Bronchial epithelial cell (primary cell): ENCODE measurements around the gene SCGB1A1. TPM values are rescaled to one million over a fixed set of nuclear protein-coding genes. Genes with fewer than 3 reads are reported as not detected.

ENCODE experiments used
- DNase-seq: peaks from one replicate; pipeline ENCODE4 v3.0.0-alpha.2; 2010; ENCODE audit warnings: low read depth
- FAIRE-seq: peaks from 2 replicates; lab custom pipeline; 2011; peaks lifted over from hg19 to GRCh38; lab: Jason Lieb, UNC
- H3K27me3 ChIP-seq: 2 replicates; pipeline ENCODE4 v1.5.1; 2011; ENCODE audit warnings: low read length; ENCODE audit not compliant: control insufficient read depth, insufficient read depth
- H3K36me3 ChIP-seq: 2 replicates; pipeline ENCODE4 v1.5.1; 2011; ENCODE audit warnings: low read length; ENCODE audit not compliant: control insufficient read depth, insufficient read depth
- H3K4me3 ChIP-seq: 2 replicates; pipeline ENCODE4 v1.5.1; 2011; ENCODE audit warnings: mild to moderate bottlenecking, low read depth, low read length, control low read depth
- CTCF ChIP-seq: IDR thresholded peaks from 2 replicates; pipeline ENCODE4 v1.5.1; 2011; ENCODE audit warnings: mild to moderate bottlenecking, moderate library complexity, low read length, control low read depth, inconsistent platforms; ENCODE audit not compliant: insufficient read depth, severe bottlenecking
- total RNA-seq: library from RNA; depleted of rRNA; stranded (reverse); fragments of >200 nt; gene quantifications from 2 replicates; pipeline ENCODE4 v1.2.1, GENCODE V29; 2014

The SCGB1A1 gene
- total RNA-seq, 1 donor from 2014 or later, result not detected

GRCh38 chr11:62399878-62400266 lies 19.0 kb upstream of the SCGB1A1 start:
- Histone ChIP-seq H3K4me3 (no peak overlapping the region), H3K36me3 (no peaks in the 10 kb centered on the region), H3K27me3 (no peaks in the 10 kb centered on the region)
- FAIRE-seq, result no peak
- TF ChIP-seq CTCF, result no peak
- no peak for DNase-seq

GRCh38 chr11:62400281-62400680 lies 18.6 kb upstream of the SCGB1A1 start:
- Histone ChIP-seq H3K36me3 (no peaks in the 10 kb centered on the region), H3K4me3 (no peak overlapping the region), H3K27me3 (no peaks in the 10 kb centered on the region)
- DNase-seq, result no peak
- no peak for TF ChIP-seq CTCF
- FAIRE-seq, result no peak

- Histone ChIP-seq H3K27me3 (no peaks in the 10 kb centered on the region), H3K36me3 (no peaks in the 10 kb centered on the region), H3K4me3 (no peak overlapping the region)
- TF ChIP-seq CTCF, result no peak
- no peak for FAIRE-seq
- DNase-seq, result no peak
These were observed 18.1 kb upstream of the SCGB1A1 start for GRCh38 chr11:62400760-62401159.

- H3K4me3 ChIP-seq, result no peak overlapping the region
- no peaks in the 10 kb centered on the region for H3K36me3 ChIP-seq
- no peaks in the 10 kb centered on the region for H3K27me3 ChIP-seq
- no peak for TF ChIP-seq CTCF
- FAIRE-seq, result no peak
- no peak for DNase-seq
These were observed 17.5 kb upstream of the SCGB1A1 start for GRCh38 chr11:62401356-62401755.

GRCh38 chr11:62401811-62402210 lies 17.0 kb upstream of the SCGB1A1 start:
- TF ChIP-seq CTCF, result no peak
- no peak overlapping the region for H3K4me3 ChIP-seq
- H3K27me3 ChIP-seq, result no peaks in the 10 kb centered on the region
- H3K36me3 ChIP-seq, result no peaks in the 10 kb centered on the region
- DNase-seq (no peak), FAIRE-seq (no peak)

- H3K4me3 ChIP-seq, result no peak overlapping the region
- no peak for TF ChIP-seq CTCF
- no peaks in the 10 kb centered on the region for H3K27me3 ChIP-seq
- no peak for DNase-seq
- no peaks in the 10 kb centered on the region for H3K36me3 ChIP-seq
- FAIRE-seq, result no peak
These were observed 16.4 kb upstream of the SCGB1A1 start for GRCh38 chr11:62402226-62402959.
